B cell (primary cell): ENCODE measurements around the gene PACRG. TPM values are rescaled to one million over a fixed set of nuclear protein-coding genes. Genes with fewer than 3 reads are reported as not detected.

Experiments used
- ATAC-seq: fragments of 200-7000 bp; cut with Tn5 transposase; one replicate; pipeline ENCODE4 v1.10.0; 2021; ENCODE audit warnings: low read depth, mild to moderate bottlenecking, moderate number of reproducible peaks, moderate library complexity
- CTCF ChIA-PET: fragments of 350-600 bp; sonication (Branson Sonifier 250); formaldehyde crosslinking; loops from one replicate; lab custom pipeline; 2021; ENCODE audit warnings: antibody characterized with exemption, inconsistent platforms; lab: Charles Lee
- POLR2A ChIA-PET: fragments of 350-600 bp; sonication (Branson Sonifier 250); formaldehyde crosslinking; loops from one replicate; lab custom pipeline; 2021; ENCODE audit warnings: antibody characterized with exemption; lab: Charles Lee
- DNase-seq: peaks from one replicate; pipeline ENCODE4 v3.0.0; 2013
- H2AFZ ChIP-seq: 2 replicates; pipeline ENCODE4 v1.6.1; 2012; ENCODE audit warnings: mild to moderate bottlenecking, low read depth, low read length; ENCODE audit not compliant: insufficient read depth, poor library complexity, severe bottlenecking
- H3K27ac ChIP-seq, 2 donors: 1 replicate in 1 of 2; 2 replicates in 1 of 2; pipeline ENCODE4 v1.5.1; 2012 to 2013; ENCODE audit warnings: low read length in 2 of 2, mild to moderate bottlenecking in 2 of 2, moderate library complexity in 1 of 2
- H3K27me3 ChIP-seq, 4 experiments: fragments of 200-600 bp in 1 of 4; sonication (generic) in 1 of 4; replicated peaks in 1 of 4; 1 replicate in 2 of 4; 2 replicates in 2 of 4; pipeline versions ENCODE4 v1.6.1 to v1.7.0; 2013 to 2016; ENCODE audit warnings: low read length in 3 of 4, mild to moderate bottlenecking in 2 of 4, mixed read lengths in 1 of 4, moderate library complexity in 1 of 4; ENCODE audit not compliant: insufficient read depth in 4 of 4, control insufficient read depth in 3 of 4; ENCODE audit errors: control extremely low read depth in 1 of 4
- H3K36me3 ChIP-seq, 2 experiments: replicated peaks in 1 of 2; 1 replicate in 1 of 2; 2 replicates in 1 of 2; pipeline versions ENCODE4 v1.6.1 to v1.7.1; 2013; ENCODE audit warnings: low read length in 1 of 2; ENCODE audit not compliant: insufficient read depth in 2 of 2, control insufficient read depth in 1 of 2; ENCODE audit errors: control extremely low read depth in 1 of 2, extremely low read depth in 1 of 2
- H3K4me1 ChIP-seq, 2 donors: fragments of 200-600 bp in 1 of 2; sonication (generic) in 1 of 2; 1 replicate in 1 of 2; 2 replicates in 1 of 2; pipeline versions ENCODE4 v1.5.1 to v1.6.1; 2013 to 2017; ENCODE audit warnings: low read length in 2 of 2; ENCODE audit not compliant: control insufficient read depth in 2 of 2, insufficient read depth in 2 of 2
- H3K4me2 ChIP-seq: replicated peaks from 2 replicates; pipeline ENCODE3; 2012; ENCODE audit warnings: mild to moderate bottlenecking, low read depth, low read length; ENCODE audit not compliant: poor library complexity, severe bottlenecking
- H3K4me3 ChIP-seq, 5 experiments: fragments of 200-600 bp in 1 of 5; sonication (generic) in 1 of 5; 1 replicate in 3 of 5; 2 replicates in 2 of 5; pipeline versions ENCODE4 v1.5.1 to v1.7.0; 2011 to 2016; ENCODE audit warnings: low read length in 4 of 5, mild to moderate bottlenecking in 4 of 5, low read depth in 2 of 5, control low read depth in 1 of 5, moderate library complexity in 1 of 5; ENCODE audit not compliant: insufficient read depth in 1 of 5; ENCODE audit errors: control extremely low read depth in 1 of 5, extremely low read depth in 1 of 5
- H3K79me2 ChIP-seq: fragments of 200-600 bp; sonication (generic); one replicate; pipeline ENCODE4 v1.6.0; 2016; ENCODE audit warnings: low read length; ENCODE audit not compliant: control insufficient read depth, insufficient read depth
- H3K9ac ChIP-seq: fragments of 200-600 bp; sonication (generic); 2 replicates; pipeline ENCODE4 v1.6.1; 2017; ENCODE audit warnings: mild to moderate bottlenecking, low read length, moderate library complexity
- H3K9me3 ChIP-seq, 3 donors: one replicate each; pipeline versions ENCODE4 v1.6.1 to v1.7.1; 2013; ENCODE audit warnings: low read length in 2 of 3; ENCODE audit not compliant: control insufficient read depth in 2 of 3, insufficient read depth in 1 of 3; ENCODE audit errors: control extremely low read depth in 1 of 3
- H4K20me1 ChIP-seq: 2 replicates; pipeline ENCODE4 v1.6.0; 2012; ENCODE audit warnings: mild to moderate bottlenecking, low read length; ENCODE audit not compliant: insufficient read depth, control insufficient read depth, poor library complexity, severe bottlenecking
- H3K27ac Mint-ChIP-seq: one replicate; pipeline ENCODE4 v1.8.0; 2021; ENCODE audit warnings: mixed read lengths
- H3K27me3 Mint-ChIP-seq: one replicate; pipeline ENCODE4 v1.8.0; 2021; ENCODE audit warnings: mixed read lengths
- H3K4me1 Mint-ChIP-seq: one replicate; pipeline ENCODE4 v1.8.0; 2021; ENCODE audit warnings: mixed read lengths
- H3K4me3 Mint-ChIP-seq: one replicate; pipeline ENCODE4 v1.8.0; 2021; ENCODE audit warnings: mixed read lengths
- H3K9me3 Mint-ChIP-seq: one replicate; pipeline ENCODE4 v1.8.0; 2022; ENCODE audit warnings: mixed read lengths; ENCODE audit not compliant: insufficient read depth
- EZH2 ChIP-seq: IDR thresholded peaks from 2 replicates; pipeline ENCODE4 v1.6.1; 2012; ENCODE audit warnings: borderline replicate concordance, low read depth, mild to moderate bottlenecking, moderate library complexity, low read length; ENCODE audit not compliant: insufficient read depth, poor library complexity, severe bottlenecking
- WGBS: methylation state at CpG from one replicate; pipeline ENCODE4 v1.1.5; 2013; ENCODE audit warnings: missing lambda C conversion rate; ENCODE audit not compliant: insufficient coverage; 5-methylcytosine and 5-hydroxymethylcytosine counted together
- intact Hi-C: fragments of 100-400 bp; cut with micrococcal nuclease; formaldehyde crosslinking; loops from one replicate; pipeline ENCODE4 v1.10.0; 2022
- polyA plus RNA-seq: library from polyadenylated mRNA; depleted of rRNA; stranded (reverse); fragments of >200 nt; gene quantifications from 2 replicates; pipeline ENCODE4 v1.2.3, GENCODE V29; 2012
- total RNA-seq, 2 donors: library from RNA; stranded (reverse); fragments of 120-200 nt in 1 of 2; gene quantifications; 1 replicate in 1 of 2; 2 replicates in 1 of 2; pipeline versions ENCODE4 v1.2.3 to v1.2.4, GENCODE V29; 2013 to 2022
- TF ChIP-seq, protein P1 (sequence below): fragments of 200-600 bp; IDR thresholded peaks from one replicate; pipeline ENCODE4 v1.8.0; 2022; ENCODE audit warnings: antibody characterized with exemption, mild to moderate bottlenecking

The PACRG gene
- total and polyA plus RNA-seq, 2 donors (not counting 1 experiment from before 2014, with no cell fraction given), result not detected

DNA sequence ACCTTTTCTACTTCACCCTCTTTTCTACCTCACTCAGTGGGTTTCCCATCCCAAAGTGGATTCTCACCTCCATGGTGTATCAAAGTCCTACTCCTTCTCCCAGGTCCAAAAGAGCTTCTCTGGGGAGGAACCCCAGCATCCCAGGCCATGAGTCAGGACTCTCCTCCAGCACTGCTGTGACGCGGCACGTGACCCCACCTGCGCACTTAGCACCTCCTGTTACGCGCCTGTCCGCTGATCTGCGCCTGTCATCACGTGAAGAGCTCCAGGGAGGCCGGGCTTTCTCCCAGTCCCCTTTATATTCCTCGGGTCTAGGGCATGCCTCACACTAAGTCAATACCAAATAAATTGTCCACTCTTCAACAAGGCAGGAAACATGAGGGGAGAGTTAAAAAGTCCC, 459.8 kb downstream of the PACRG start:
- Mint-ChIP-seq H3K4me1 (no peaks in the 10 kb centered on the region), H3K4me3 (no peak overlapping the region), H3K27me3 (no peaks in the 10 kb centered on the region), H3K9me3 (no peaks in the 10 kb centered on the region), H3K27ac (no peak overlapping the region)
- Histone ChIP-seq H3K79me2 (no peaks in the 10 kb centered on the region), H3K4me3 (no peak overlapping the region), H3K36me3 (no peaks in the 10 kb centered on the region), H3K27me3 (no peaks in the 10 kb centered on the region), H4K20me1 (no peaks in the 10 kb centered on the region), H3K4me2 (no peak overlapping the region), H2AFZ (no peak overlapping the region), H3K9me3 (no peaks in the 10 kb centered on the region), H3K9ac (no peak overlapping the region), H3K27ac (no peak overlapping the region), H3K4me1 (no peaks in the 10 kb centered on the region)
- TF ChIP-seq EZH2, result no peak
- TF ChIP-seq, protein P1, sequence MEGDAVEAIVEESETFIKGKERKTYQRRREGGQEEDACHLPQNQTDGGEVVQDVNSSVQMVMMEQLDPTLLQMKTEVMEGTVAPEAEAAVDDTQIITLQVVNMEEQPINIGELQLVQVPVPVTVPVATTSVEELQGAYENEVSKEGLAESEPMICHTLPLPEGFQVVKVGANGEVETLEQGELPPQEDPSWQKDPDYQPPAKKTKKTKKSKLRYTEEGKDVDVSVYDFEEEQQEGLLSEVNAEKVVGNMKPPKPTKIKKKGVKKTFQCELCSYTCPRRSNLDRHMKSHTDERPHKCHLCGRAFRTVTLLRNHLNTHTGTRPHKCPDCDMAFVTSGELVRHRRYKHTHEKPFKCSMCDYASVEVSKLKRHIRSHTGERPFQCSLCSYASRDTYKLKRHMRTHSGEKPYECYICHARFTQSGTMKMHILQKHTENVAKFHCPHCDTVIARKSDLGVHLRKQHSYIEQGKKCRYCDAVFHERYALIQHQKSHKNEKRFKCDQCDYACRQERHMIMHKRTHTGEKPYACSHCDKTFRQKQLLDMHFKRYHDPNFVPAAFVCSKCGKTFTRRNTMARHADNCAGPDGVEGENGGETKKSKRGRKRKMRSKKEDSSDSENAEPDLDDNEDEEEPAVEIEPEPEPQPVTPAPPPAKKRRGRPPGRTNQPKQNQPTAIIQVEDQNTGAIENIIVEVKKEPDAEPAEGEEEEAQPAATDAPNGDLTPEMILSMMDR, result no peak
- ATAC-seq, result no peak
- no peak for DNase-seq
- ChIA-PET POLR2A (no interaction called here), CTCF (interaction anchor here (1.3 kb wide), 1 partner anchor 16 kb away, joined by 4 read pairs; no protein-coding TSS in a partner anchor)
- WGBS, result 100% methylated on average over 5 of the region's 11 CpGs
- intact Hi-C loops, result no loop called here

DNA sequence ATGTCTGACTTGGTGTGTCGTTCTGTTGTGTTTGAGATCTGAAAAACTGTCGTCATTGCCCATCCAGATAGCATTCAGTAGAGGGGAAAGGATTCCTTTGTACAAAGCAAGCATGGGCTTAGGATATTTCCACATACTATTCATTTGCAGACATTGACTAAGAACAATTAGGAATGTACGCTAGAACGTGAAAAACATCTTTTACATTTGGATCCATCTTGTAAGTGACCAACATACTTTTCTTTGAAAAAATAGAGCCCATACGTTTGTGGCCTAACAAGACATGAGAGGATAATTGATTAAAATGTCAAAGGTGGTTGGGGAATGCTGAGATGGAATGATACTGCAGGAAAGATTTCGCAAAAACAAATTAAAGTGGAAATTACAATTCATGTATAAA, 461.0 kb downstream of the PACRG start:
- Histone ChIP-seq H3K4me2 (no peak overlapping the region), H3K4me3 (no peak overlapping the region), H3K27ac (no peak overlapping the region), H3K36me3 (no peaks in the 10 kb centered on the region), H3K9ac (no peak overlapping the region), H3K79me2 (no peaks in the 10 kb centered on the region), H2AFZ (no peak overlapping the region), H3K27me3 (no peaks in the 10 kb centered on the region), H3K9me3 (no peaks in the 10 kb centered on the region), H4K20me1 (no peaks in the 10 kb centered on the region), H3K4me1 (no peaks in the 10 kb centered on the region)
- no peak for DNase-seq
- Mint-ChIP-seq H3K9me3 (no peaks in the 10 kb centered on the region), H3K4me1 (no peaks in the 10 kb centered on the region), H3K27ac (no peak overlapping the region), H3K4me3 (no peak overlapping the region), H3K27me3 (no peaks in the 10 kb centered on the region)
- ATAC-seq, result no peak
- TF ChIP-seq, protein P1, result no peak
- TF ChIP-seq EZH2, result no peak
- intact Hi-C loops, result no loop called here
- WGBS, result 100% methylated on average over 2 of the region's 6 CpGs
- CTCF ChIA-PET, result interaction anchor here (1.3 kb wide), 1 partner anchor 17 kb away, joined by 4 read pairs; no protein-coding TSS in a partner anchor
- POLR2A ChIA-PET, result no interaction called here
